Pancreas (tissue), 10 donors: ENCODE measurements around the gene DUSP1. TPM values are rescaled to one million over a fixed set of nuclear protein-coding genes. Genes with fewer than 3 reads are reported as not detected.
A peak's percentile ranks its signal among the peaks of the same experiment; 100 is the strongest.

Experiments
- ATAC-seq, 4 donors: fragments of 200-7000 bp; cut with Tn5 transposase; one replicate each; pipeline versions ENCODE4 v1.8.0 to v1.9.1; 2020; ENCODE audit warnings: mild to moderate bottlenecking in 4 of 4, moderate library complexity in 4 of 4
- DNase-seq, 6 donors: peaks; one replicate each; pipeline ENCODE4 v3.0.0-alpha.2; 2020
- FAIRE-seq: peaks from 2 replicates; lab custom pipeline; 2012; peaks lifted over from hg19 to GRCh38; lab: Jason Lieb, UNC
- H3K27ac ChIP-seq, 4 donors: fragments of 200-600 bp; sonication (generic); 1 replicate in 3 of 4; 2 replicates in 1 of 4; pipeline versions ENCODE4 v1.5.0 to v1.8.0; 2020
- H3K27me3 ChIP-seq, 4 donors: fragments of 200-600 bp; one replicate each; pipeline ENCODE4 v1.8.0; 2021
- H3K36me3 ChIP-seq, 3 donors: fragments of 200-600 bp; sonication (generic) in 1 of 3; one replicate each; pipeline versions ENCODE4 v1.5.0 to v1.8.0; 2020 to 2021
- H3K4me1 ChIP-seq, 3 donors: fragments of 200-600 bp; one replicate each; pipeline ENCODE4 v1.8.0; 2021
- H3K4me3 ChIP-seq, 4 donors: fragments of 200-600 bp; sonication (generic) in 2 of 4; one replicate each; pipeline versions ENCODE4 v1.5.0 to v1.8.0; 2020 to 2021
- H3K9me3 ChIP-seq, 4 donors: fragments of 200-600 bp; one replicate each; pipeline ENCODE4 v1.8.0; 2021
- WGBS, 2 donors: extraction: QIAGEN DNeasy Blood & Tissue Kit; methylation state at CpG; one replicate each; pipeline ENCODE4 v1.1.7; 2013; 5-methylcytosine and 5-hydroxymethylcytosine counted together
- intact Hi-C, 3 donors: fragments of 100-400 bp; cut with DNase I; formaldehyde crosslinking; loops; one replicate each; pipeline versions ENCODE4 v1.11.1 to v1.14.2; 2022
- polyA plus RNA-seq, 2 donors: library from polyadenylated mRNA; stranded (reverse); fragments of 200-250 nt; gene quantifications; one replicate each; pipeline ENCODE4 v1.2.3, GENCODE V29; 2013
- total RNA-seq, 6 donors: library from RNA; stranded (reverse); fragmentation: NEBNext Ultra II Directional in 4 of 6; extraction: Animal tissue kit (Norgen Biotek cat#: 25700) in 4 of 6; gene quantifications; one replicate each; pipeline versions ENCODE4 v1.2.1 to v1.2.4, GENCODE V29; 2021 to 2023
- TF ChIP-seq, protein P1 (sequence below), 4 donors: fragments of 200-600 bp; sonication (generic) in 3 of 4; IDR thresholded peaks; one replicate each; pipeline versions ENCODE4 v1.5.0 to v1.8.0; 2021; ENCODE audit warnings: antibody characterized with exemption in 4 of 4
- donor health status: healthy with polysubstance abuse.
- donor health status: DM: no; HTN: no; CAD: no; lungs with moderate emphysema.
- donor health status: DM: no; HTN: no; CAD: no.
- donor health status: control.
- donor health status: control.
- donor health status: Bipolar disorder and iron deficiency.
- donor health status: DM: yes; HTN: yes; CAD: no.
- donor health status: DM: no; HTN: no; CAD: no.
- donor health status: DM: no; HTN: no; CAD: no.
- donor health status: DM: yes; HTN: yes; CAD: no.

Gene DUSP1
- total and polyA plus RNA-seq, 8 donors: 18.6 to 198 (median 55.5) TPM

DNA sequence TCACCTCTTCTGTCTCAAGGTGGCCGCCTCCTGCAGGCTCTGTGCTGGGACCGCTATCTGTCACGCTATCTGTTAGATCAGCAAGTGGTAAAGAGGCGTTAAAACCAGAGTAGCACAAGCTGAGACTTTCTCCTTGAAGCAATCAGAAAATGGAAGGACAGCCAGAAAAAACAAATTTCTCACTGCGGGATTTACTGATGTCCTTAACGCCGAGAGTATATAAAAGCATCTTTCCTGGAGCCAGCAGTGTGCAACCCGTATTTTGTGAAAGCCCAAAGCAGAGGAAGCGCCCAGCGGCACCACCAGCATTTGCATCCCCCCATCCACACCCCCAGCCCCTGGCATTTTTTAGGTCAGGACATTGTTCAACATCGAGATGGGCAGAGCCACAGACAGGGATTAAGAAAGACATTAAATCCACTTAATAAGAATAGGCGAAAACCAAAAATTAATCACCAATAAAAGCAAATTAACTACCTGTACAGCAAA lies 48.6 kb downstream of the DUSP1 start:
- H3K9me3 ChIP-seq: no peaks in the 10 kb centered on the region
- H3K27me3 ChIP-seq: no peaks in the 10 kb centered on the region
- ATAC-seq (no peak), FAIRE-seq (no peak), DNase-seq (peak in 1 of 6 donors; percentile 22)
- WGBS, 2 donors: 49 to 67% methylated on average over 12 of the region's 12 CpGs
- no peaks in the 10 kb centered on the region for H3K36me3 ChIP-seq
- H3K4me3 ChIP-seq: no peak overlapping the region
- TF ChIP-seq, protein P1, sequence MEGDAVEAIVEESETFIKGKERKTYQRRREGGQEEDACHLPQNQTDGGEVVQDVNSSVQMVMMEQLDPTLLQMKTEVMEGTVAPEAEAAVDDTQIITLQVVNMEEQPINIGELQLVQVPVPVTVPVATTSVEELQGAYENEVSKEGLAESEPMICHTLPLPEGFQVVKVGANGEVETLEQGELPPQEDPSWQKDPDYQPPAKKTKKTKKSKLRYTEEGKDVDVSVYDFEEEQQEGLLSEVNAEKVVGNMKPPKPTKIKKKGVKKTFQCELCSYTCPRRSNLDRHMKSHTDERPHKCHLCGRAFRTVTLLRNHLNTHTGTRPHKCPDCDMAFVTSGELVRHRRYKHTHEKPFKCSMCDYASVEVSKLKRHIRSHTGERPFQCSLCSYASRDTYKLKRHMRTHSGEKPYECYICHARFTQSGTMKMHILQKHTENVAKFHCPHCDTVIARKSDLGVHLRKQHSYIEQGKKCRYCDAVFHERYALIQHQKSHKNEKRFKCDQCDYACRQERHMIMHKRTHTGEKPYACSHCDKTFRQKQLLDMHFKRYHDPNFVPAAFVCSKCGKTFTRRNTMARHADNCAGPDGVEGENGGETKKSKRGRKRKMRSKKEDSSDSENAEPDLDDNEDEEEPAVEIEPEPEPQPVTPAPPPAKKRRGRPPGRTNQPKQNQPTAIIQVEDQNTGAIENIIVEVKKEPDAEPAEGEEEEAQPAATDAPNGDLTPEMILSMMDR (IDR thresholded peaks at IDR 0.05): no peak
- H3K4me1 ChIP-seq: peaks cover 0 to 10% (median 0%) of the 10 kb centered on the region in 3 donors
- intact Hi-C loops: no loop called here
- H3K27ac ChIP-seq: no peak overlapping the region

DNA sequence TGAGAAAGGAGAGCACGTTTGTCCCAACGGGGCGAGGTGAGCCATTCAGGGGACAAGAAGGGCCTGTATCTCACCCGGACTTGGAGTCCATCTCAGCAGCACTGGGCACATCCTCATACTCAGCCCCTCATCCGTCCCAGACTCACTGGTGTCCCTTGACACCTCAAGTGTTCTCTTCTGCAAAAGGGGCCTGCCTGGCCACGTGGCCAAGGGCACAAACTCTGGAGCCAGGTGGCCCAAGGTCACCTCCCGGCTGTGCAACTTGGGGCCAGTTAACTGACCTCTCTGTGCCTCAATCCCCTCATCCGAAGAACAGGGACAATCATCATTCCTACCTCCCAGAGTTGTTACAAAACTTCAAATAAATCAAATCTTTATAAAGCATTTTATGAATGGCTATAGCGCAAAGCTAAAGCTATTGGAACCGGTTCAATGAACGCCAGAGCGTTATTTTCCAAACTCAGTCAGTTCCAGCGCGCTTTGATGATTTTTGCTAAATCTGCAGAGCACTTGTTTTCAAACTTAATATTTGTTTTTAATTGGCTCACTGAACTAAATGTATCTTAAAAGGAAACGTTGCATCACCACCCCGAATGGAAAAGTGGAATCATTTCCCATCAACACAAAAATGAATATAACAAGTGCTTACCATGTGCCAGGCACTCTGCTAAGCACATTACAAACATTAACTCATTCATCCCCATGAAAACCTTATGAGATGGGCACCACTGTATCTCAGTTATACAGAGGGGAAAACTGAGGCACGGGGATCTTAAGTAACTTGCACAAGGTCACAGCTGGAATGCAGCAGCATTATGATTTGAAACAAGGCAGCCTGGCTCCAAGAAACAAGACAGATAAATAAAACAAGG lies 49.3 kb downstream of the DUSP1 start:
- no peaks in the 10 kb centered on the region for H3K27me3 ChIP-seq
- ATAC-seq (peak in 3 of 4 donors; percentile 12 to 70 (median 30)), DNase-seq (peak in 2 of 6 donors; percentile 16 to 40), FAIRE-seq (no peak)
- no peak overlapping the region for H3K4me3 ChIP-seq
- peak overlapping the region in 1 of 4 donors; percentile 10 for H3K27ac ChIP-seq
- intact Hi-C loops: no loop called here
- H3K9me3 ChIP-seq: no peaks in the 10 kb centered on the region
- TF ChIP-seq, protein P1 (IDR thresholded peaks at IDR 0.05): no peak
- WGBS, 2 donors: 23 to 35% methylated on average over 17 of the region's 17 CpGs
- H3K4me1 ChIP-seq: peaks cover 0 to 10% (median 0%) of the 10 kb centered on the region in 3 donors
- no peaks in the 10 kb centered on the region for H3K36me3 ChIP-seq

DNA sequence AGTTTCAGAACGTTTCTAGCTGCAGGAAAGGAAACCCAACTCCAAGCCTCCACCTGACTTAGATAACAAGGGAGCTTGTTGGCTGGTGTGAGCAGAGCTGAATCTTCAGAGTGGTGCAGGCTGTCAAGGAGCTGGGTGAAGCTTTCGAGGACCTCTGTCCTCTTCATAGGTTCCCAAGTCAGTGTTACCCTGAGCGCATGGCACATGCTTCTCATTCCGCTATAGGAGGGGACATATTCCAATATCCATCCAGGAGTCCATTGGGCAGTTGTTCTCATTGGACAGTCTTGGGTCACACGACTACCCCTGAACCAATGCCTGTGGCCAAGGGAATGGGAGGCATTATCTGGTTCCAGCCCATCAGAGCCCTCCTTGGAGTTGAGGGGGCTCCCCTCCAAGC lies 50.3 kb downstream of the DUSP1 start:
- Histone ChIP-seq H3K9me3 (no peaks in the 10 kb centered on the region), H3K27ac (no peak overlapping the region), H3K27me3 (no peaks in the 10 kb centered on the region), H3K4me3 (no peak overlapping the region), H3K4me1 (peaks cover 0 to 10% (median 0%) of the 10 kb centered on the region in 3 donors), H3K36me3 (no peaks in the 10 kb centered on the region)
- FAIRE-seq (no peak), DNase-seq (peak in 1 of 6 donors; percentile 36), ATAC-seq (no peak)
- WGBS, 2 donors: 63 to 69% methylated on average over 5 of the region's 5 CpGs
- intact Hi-C loops: no loop called here
- TF ChIP-seq, protein P1 (IDR thresholded peaks at IDR 0.05): no peak

DNA sequence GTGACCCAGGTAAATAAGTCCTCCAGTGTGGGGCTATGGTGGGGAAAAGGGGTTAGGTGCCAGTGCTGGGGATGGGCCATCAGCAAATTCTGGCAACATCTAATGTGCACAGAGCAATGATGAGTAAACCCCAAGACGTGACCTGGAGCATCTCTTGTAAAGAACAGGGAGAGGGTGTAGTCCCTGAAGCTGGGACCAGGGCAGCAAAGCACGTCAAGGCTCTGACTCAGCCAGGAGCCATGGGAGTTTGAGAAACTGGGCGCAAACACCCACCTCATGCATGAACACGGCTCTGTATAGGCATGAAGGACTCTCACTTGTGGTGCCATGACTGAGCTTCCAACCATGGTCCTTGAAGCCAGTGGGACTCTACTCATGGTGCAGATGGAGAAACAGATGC lies 51.8 kb downstream of the DUSP1 start:
- H3K4me3 ChIP-seq: no peak overlapping the region
- no peaks in the 10 kb centered on the region for H3K9me3 ChIP-seq
- intact Hi-C loops: loop anchor here in 2 of 3 donors (5.0 to 10.0 kb wide), 2 partner anchors 53 to 216 kb away; partner anchors contain the start of gene DUSP1 (in 1 of the 2)
- no peaks in the 10 kb centered on the region for H3K27me3 ChIP-seq
- H3K36me3 ChIP-seq: no peaks in the 10 kb centered on the region
- no peak overlapping the region for H3K27ac ChIP-seq
- DNase-seq: peak in 1 of 6 donors; percentile 28
- WGBS, 2 donors: 76 to 82% methylated on average over 4 of the region's 4 CpGs
- ATAC-seq: no peak
- TF ChIP-seq, protein P1 (IDR thresholded peaks at IDR 0.05): no peak
- no peak for FAIRE-seq
- peaks cover 0 to 10% (median 0%) of the 10 kb centered on the region in 3 donors for H3K4me1 ChIP-seq
